Kidney (tissue), 14 donors: ENCODE data around the gene PTBP1. TPM values are rescaled to one million over a fixed set of nuclear protein-coding genes. Genes with fewer than 3 reads are reported as not detected.
"Not testable (repeated sequence)": the region's sequence is repeated elsewhere in the genome, so short reads cannot be mapped to it uniquely, and the experiment has no call there.

Source experiments
- DNase-seq, 5 donors: peaks; one replicate each; pipeline ENCODE4 v3.0.0-alpha.2; 2013 to 2020
- FAIRE-seq: peaks from 2 replicates; lab custom pipeline; 2012; peaks lifted over from hg19 to GRCh38; lab: Jason Lieb, UNC
- H3K27ac ChIP-seq, 2 donors: one replicate each; pipeline ENCODE4 v1.7.0; 2013; ENCODE audit warnings: low read depth in 2 of 2, low read length in 2 of 2, inconsistent platforms in 1 of 2
- H3K27me3 ChIP-seq: one replicate; pipeline ENCODE4 v1.7.1; 2013; ENCODE audit warnings: low read length, inconsistent platforms; ENCODE audit not compliant: control insufficient read depth, insufficient read depth
- H3K36me3 ChIP-seq, 3 donors: one replicate each; pipeline versions ENCODE4 v1.7.0 to v1.7.1; 2013; ENCODE audit warnings: low read length in 3 of 3, control low read depth in 1 of 3, inconsistent platforms in 1 of 3; ENCODE audit not compliant: insufficient read depth in 3 of 3, control insufficient read depth in 2 of 3
- H3K4me1 ChIP-seq, 3 donors: one replicate each; pipeline versions ENCODE4 v1.7.0 to v1.7.1; 2013; ENCODE audit warnings: low read length in 3 of 3, inconsistent platforms in 1 of 3, low read depth in 1 of 3; ENCODE audit not compliant: control insufficient read depth in 2 of 3, insufficient read depth in 2 of 3
- H3K4me3 ChIP-seq, 3 donors: one replicate each; pipeline versions ENCODE4 v1.7.0 to v1.8.1; 2013; ENCODE audit warnings: low read length in 3 of 3, control low read depth in 1 of 3, inconsistent platforms in 1 of 3
- H3K9ac ChIP-seq, 3 donors: one replicate each; pipeline versions ENCODE4 v1.7.0 to v1.7.1; 2013; ENCODE audit warnings: low read length in 3 of 3, control low read depth in 1 of 3, inconsistent platforms in 1 of 3
- H3K9me3 ChIP-seq, 3 donors: one replicate each; pipeline versions ENCODE4 v1.7.0 to v1.7.1; 2013; ENCODE audit warnings: low read length in 3 of 3, control low read depth in 1 of 3, inconsistent platforms in 1 of 3; ENCODE audit not compliant: control insufficient read depth in 2 of 3, insufficient read depth in 1 of 3
- CTCF ChIP-seq: IDR thresholded peaks from 3 replicates; pipeline ENCODE4 v1.5.1; 2012; ENCODE audit warnings: mild to moderate bottlenecking, moderate library complexity, borderline replicate concordance; ENCODE audit not compliant: insufficient read depth; ENCODE audit errors: extremely low read depth
- intact Hi-C: fragments of 100-400 bp; cut with DNase I; formaldehyde crosslinking; loops from one replicate; pipeline ENCODE4 v1.11.1; 2022
- polyA plus RNA-seq: library from polyadenylated mRNA; stranded (reverse); fragments of 350-450 nt; fragmentation: Illumina TruSeq; extraction: RNeasy Lipid Tissue Mini Kit (QIAGEN cat#74804); gene quantifications from one replicate; pipeline ENCODE4 v1.2.3, GENCODE V29; 2014; ENCODE audit warnings: low read depth, low replicate concordance; ENCODE audit not compliant: insufficient read depth
- total RNA-seq: library from RNA; stranded (reverse); fragmentation: NEBNext Ultra II Directional; extraction: Animal tissue kit (Norgen Biotek cat#: 25700); gene quantifications from one replicate; pipeline ENCODE4 v1.2.1, GENCODE V29; 2021
- donor health status: control.
- donor health status: control.
- donor health status: control.
- donor health status: control.
- donor health status: control.
- donor health status: DM: yes; HTN: yes; CAD: no.
- donor health status: Normal renal cell carcinoma (clear cell type).

The PTBP1 gene
- total and polyA plus RNA-seq, 2 donors from 2014 or later, result 102 to 339 TPM

- no peaks in the 10 kb centered on the region for H3K27me3 ChIP-seq
- FAIRE-seq, result no peak
- peaks cover 0 to 7% (median 0%) of the 10 kb centered on the region in 3 donors for H3K4me1 ChIP-seq
- H3K27ac ChIP-seq, result no peak overlapping the region
- H3K9me3 ChIP-seq, result no peaks in the 10 kb centered on the region
- no peaks in the 10 kb centered on the region for H3K36me3 ChIP-seq
- no peak for TF ChIP-seq CTCF
- no peak overlapping the region for H3K9ac ChIP-seq
- intact Hi-C loops, result no loop called here
- peak in 1 of 5 donors; percentile 76 for DNase-seq
- no peak overlapping the region for H3K4me3 ChIP-seq
Observed at GRCh38 chr19:853014-853585, 55.8 kb downstream of the PTBP1 start.

GRCh38 chr19:853614-854220 lies 56.5 kb downstream of the PTBP1 start:
- H3K27ac ChIP-seq, H3K36me3 ChIP-seq, FAIRE-seq, intact Hi-C loops, H3K4me3 ChIP-seq, H3K4me1 ChIP-seq, H3K9me3 ChIP-seq, H3K27me3 ChIP-seq, DNase-seq, H3K9ac ChIP-seq: not testable (repeated sequence)

GRCh38 chr19:854549-854948 lies 57.3 kb downstream of the PTBP1 start:
- no peak for TF ChIP-seq CTCF
- no peak overlapping the region for H3K27ac ChIP-seq
- no peaks in the 10 kb centered on the region for H3K9me3 ChIP-seq
- FAIRE-seq, result peak; percentile 97
- no peak overlapping the region for H3K4me3 ChIP-seq
- no peak for DNase-seq
- H3K27me3 ChIP-seq, result no peaks in the 10 kb centered on the region
- no peaks in the 10 kb centered on the region for H3K36me3 ChIP-seq
- H3K9ac ChIP-seq, result no peak overlapping the region
- peaks cover 0 to 7% (median 0%) of the 10 kb centered on the region in 3 donors for H3K4me1 ChIP-seq
- intact Hi-C loops, result no loop called here

GRCh38 chr19:855142-855541 lies 57.9 kb downstream of the PTBP1 start:
- no peak for DNase-seq
- Histone ChIP-seq H3K36me3 (no peaks in the 10 kb centered on the region), H3K9me3 (no peaks in the 10 kb centered on the region), H3K4me1 (peaks cover 0 to 7% (median 0%) of the 10 kb centered on the region in 3 donors), H3K9ac (no peak overlapping the region), H3K27ac (no peak overlapping the region), H3K27me3 (no peaks in the 10 kb centered on the region), H3K4me3 (no peak overlapping the region)
- FAIRE-seq, result no peak
- TF ChIP-seq CTCF, result no peak
- intact Hi-C loops, result no loop called here
